Trophoblast cell (in vitro differentiated cells and primary cell): Measurements from ENCODE around the gene ZNF117.
A peak's percentile ranks its signal among the peaks of the same experiment; 100 is the strongest.
"Not testable (repeated sequence)": the region's sequence is repeated elsewhere in the genome, so short reads cannot be mapped to it uniquely, and the experiment has no call there.

Experiments
- DNase-seq, 2 donors: peaks; one replicate each; pipeline ENCODE4 v3.0.0-alpha.2; 2016
- H2AFZ ChIP-seq: 2 replicates; pipeline ENCODE4 v1.6.1; 2013; ENCODE audit warnings: low read length, moderate library complexity, mild to moderate bottlenecking; ENCODE audit not compliant: insufficient read depth, poor library complexity
- H2AK5ac ChIP-seq: 2 replicates; pipeline ENCODE4 v1.6.1; 2013; ENCODE audit warnings: mild to moderate bottlenecking, low read length
- H2BK120ac ChIP-seq: 2 replicates; pipeline ENCODE4 v1.6.1; 2013; ENCODE audit warnings: low read length, mild to moderate bottlenecking, moderate library complexity; ENCODE audit not compliant: insufficient read depth, poor library complexity
- H2BK12ac ChIP-seq: 2 replicates; pipeline ENCODE4 v1.6.1; 2013; ENCODE audit warnings: mild to moderate bottlenecking, low read length, moderate library complexity
- H2BK5ac ChIP-seq: 2 replicates; pipeline ENCODE4 v1.6.1; 2013; ENCODE audit warnings: low read length, low read depth, moderate library complexity, mild to moderate bottlenecking; ENCODE audit not compliant: poor library complexity
- H3K14ac ChIP-seq: 2 replicates; pipeline ENCODE4 v1.6.1; 2013; ENCODE audit warnings: mild to moderate bottlenecking, low read length
- H3K18ac ChIP-seq: 2 replicates; pipeline ENCODE4 v1.6.1; 2013; ENCODE audit warnings: mild to moderate bottlenecking, low read length
- H3K23ac ChIP-seq: 2 replicates; pipeline ENCODE4 v1.6.1; 2013; ENCODE audit warnings: low read length
- H3K27ac ChIP-seq: 2 replicates; pipeline ENCODE4 v1.5.1; 2013; ENCODE audit warnings: low read depth, mild to moderate bottlenecking, inconsistent platforms, low read length, moderate library complexity
- H3K27me3 ChIP-seq: 2 replicates; pipeline ENCODE4 v1.6.1; 2013; ENCODE audit warnings: inconsistent platforms, mild to moderate bottlenecking, low read length, moderate library complexity; ENCODE audit not compliant: insufficient read depth
- H3K36me3 ChIP-seq, 2 experiments: 1 replicate in 1 of 2; 2 replicates in 1 of 2; pipeline ENCODE4 v1.6.1; 2013; ENCODE audit warnings: low read length in 2 of 2, mild to moderate bottlenecking in 2 of 2, moderate library complexity in 1 of 2; ENCODE audit not compliant: insufficient read depth in 2 of 2, control insufficient read depth in 1 of 2
- H3K4ac ChIP-seq: 2 replicates; pipeline ENCODE4 v1.6.1; 2013; ENCODE audit warnings: low read depth, mild to moderate bottlenecking, low read length, moderate library complexity
- H3K4me1 ChIP-seq, 2 experiments: 1 replicate in 1 of 2; 2 replicates in 1 of 2; pipeline ENCODE4 v1.6.1; 2013; ENCODE audit warnings: low read length in 2 of 2, mild to moderate bottlenecking in 2 of 2, moderate library complexity in 1 of 2; ENCODE audit not compliant: insufficient read depth in 2 of 2, control insufficient read depth in 1 of 2
- H3K4me2 ChIP-seq: 2 replicates; pipeline ENCODE4 v1.6.1; 2013; ENCODE audit warnings: inconsistent platforms, mild to moderate bottlenecking, low read length, moderate library complexity
- H3K4me3 ChIP-seq: 2 replicates; pipeline ENCODE4 v1.5.1; 2013; ENCODE audit warnings: mild to moderate bottlenecking, low read depth, low read length, inconsistent platforms
- H3K79me1 ChIP-seq: one replicate; pipeline ENCODE4 v1.6.1; 2013; ENCODE audit warnings: low read length
- H3K79me2 ChIP-seq: 2 replicates; pipeline ENCODE4 v1.6.1; 2013; ENCODE audit warnings: low read length, mild to moderate bottlenecking; ENCODE audit not compliant: control insufficient read depth, insufficient read depth, poor library complexity
- H3K9ac ChIP-seq: 2 replicates; pipeline ENCODE4 v1.6.1; 2013; ENCODE audit warnings: mild to moderate bottlenecking, low read length
- H3K9me3 ChIP-seq: 2 replicates; pipeline ENCODE4 v1.6.1; 2013; ENCODE audit warnings: low read depth, mild to moderate bottlenecking, control low read depth, inconsistent platforms, low read length; ENCODE audit not compliant: insufficient read depth
- H4K12ac ChIP-seq: 2 replicates; pipeline ENCODE4 v1.6.1; 2013; ENCODE audit warnings: low read depth, mild to moderate bottlenecking, low read length, moderate library complexity
- H4K8ac ChIP-seq: 2 replicates; pipeline ENCODE4 v1.6.1; 2013; ENCODE audit warnings: low read depth, mild to moderate bottlenecking, low read length, moderate library complexity
- H4K91ac ChIP-seq: one replicate; pipeline ENCODE4 v1.6.1; 2013; ENCODE audit warnings: low read depth, mild to moderate bottlenecking, low read length, moderate library complexity
- WGBS: extraction: QIAGEN DNeasy Blood & Tissue Kit; methylation state at CpG from one replicate; pipeline ENCODE4 v1.1.7; 2013; ENCODE audit warnings: missing lambda C conversion rate; ENCODE audit not compliant: insufficient read length, insufficient coverage; ENCODE audit errors: extremely low coverage; 5-methylcytosine and 5-hydroxymethylcytosine counted together

ZNF117 gene

GRCh38 chr7:64950673-64951072 lies 40.2 kb downstream of the ZNF117 start:
- H3K4me1 ChIP-seq = peaks cover 21 to 25% of the 10 kb centered on the region in 2 experiments
- WGBS = no CpG with 5 or more reads among the region's 9 CpGs

GRCh38 chr7:64948774-64949173 lies 42.1 kb downstream of the ZNF117 start:
- not testable (repeated sequence) for H2BK120ac ChIP-seq, H2BK12ac ChIP-seq, H2BK5ac ChIP-seq, H4K12ac ChIP-seq, H3K36me3 ChIP-seq, H3K14ac ChIP-seq, H3K4me3 ChIP-seq, H3K79me2 ChIP-seq, H2AK5ac ChIP-seq, H3K9ac ChIP-seq, H3K23ac ChIP-seq, H3K18ac ChIP-seq, H3K27me3 ChIP-seq, H4K91ac ChIP-seq, H4K8ac ChIP-seq, H3K4me2 ChIP-seq, H3K9me3 ChIP-seq, H3K4ac ChIP-seq, H2AFZ ChIP-seq
- Histone ChIP-seq H3K4me1 (peaks cover 30 to 31% of the 10 kb centered on the region in 2 experiments), H3K27ac (peak overlapping the region; percentile 64), H3K79me1 (peaks cover 13% of the 10 kb centered on the region)
- WGBS = no CpG with 5 or more reads among the region's 1 CpG
- peak; percentile 46 to 77 for DNase-seq

More at GRCh38 chr7:64950673-64951072, 40.2 kb downstream of the ZNF117 start:
- H3K36me3 ChIP-seq, H3K27me3 ChIP-seq, H4K91ac ChIP-seq, H2BK12ac ChIP-seq, H4K12ac ChIP-seq, H3K4ac ChIP-seq, H3K9ac ChIP-seq, H3K23ac ChIP-seq, H3K79me1 ChIP-seq, H3K79me2 ChIP-seq, H3K9me3 ChIP-seq, H4K8ac ChIP-seq, H3K4me2 ChIP-seq, H3K14ac ChIP-seq, H3K4me3 ChIP-seq, DNase-seq, H2AFZ ChIP-seq, H3K27ac ChIP-seq, H2BK120ac ChIP-seq, H2AK5ac ChIP-seq, H2BK5ac ChIP-seq, H3K18ac ChIP-seq: not testable (repeated sequence)

GRCh38 chr7:64947252-64948000 lies 43.4 kb downstream of the ZNF117 start:
- peaks cover 30 to 31% of the 10 kb centered on the region in 2 experiments for H3K4me1 ChIP-seq
- H3K9me3 ChIP-seq = peaks cover 3% of the 10 kb centered on the region
- peak overlapping the region; percentile 66 for H3K4me3 ChIP-seq
- peaks cover 0 to 4% of the 10 kb centered on the region in 2 experiments for H3K36me3 ChIP-seq
- H2BK120ac ChIP-seq = peak overlapping the region; percentile 52
- peak overlapping the region; percentile 13 for H2BK12ac ChIP-seq
- H3K79me1 ChIP-seq = peaks cover 13% of the 10 kb centered on the region
- peak overlapping the region; percentile 56 for H4K12ac ChIP-seq
- peak overlapping the region; percentile 84 for H4K91ac ChIP-seq
- no CpG with 5 or more reads among the region's 59 CpGs for WGBS
- H3K4me2 ChIP-seq = peak overlapping the region; percentile 70
- peak overlapping the region; percentile 4 for H3K4ac ChIP-seq
- H3K79me2 ChIP-seq = peaks cover 2% of the 10 kb centered on the region
- peak overlapping the region; percentile 25 for H4K8ac ChIP-seq
- H2AK5ac ChIP-seq = no peak overlapping the region
- H2BK5ac ChIP-seq = no peak overlapping the region
- no peaks in the 10 kb centered on the region for H3K27me3 ChIP-seq
- DNase-seq = no peak
- peak overlapping the region; percentile 16 for H3K18ac ChIP-seq
- H3K27ac ChIP-seq = no peak overlapping the region
- H3K9ac ChIP-seq = no peak overlapping the region
- H2AFZ ChIP-seq = peak overlapping the region; percentile 59
- H3K14ac ChIP-seq = peak overlapping the region; percentile 6
- no peak overlapping the region for H3K23ac ChIP-seq

- DNase-seq = no peak
- H4K12ac ChIP-seq = no peak overlapping the region
- no peak overlapping the region for H2AFZ ChIP-seq
- H3K4me1 ChIP-seq = peaks cover 30 to 31% of the 10 kb centered on the region in 2 experiments
- H3K9me3 ChIP-seq = peaks cover 3% of the 10 kb centered on the region
- peak overlapping the region; percentile 84 for H4K91ac ChIP-seq
- peaks cover 13% of the 10 kb centered on the region for H3K79me1 ChIP-seq
- WGBS = no CpG with 5 or more reads among the region's 5 CpGs
- no peak overlapping the region for H2BK120ac ChIP-seq
- H3K23ac ChIP-seq = no peak overlapping the region
- peaks cover 2% of the 10 kb centered on the region for H3K79me2 ChIP-seq
- no peak overlapping the region for H3K4ac ChIP-seq
- no peak overlapping the region for H4K8ac ChIP-seq
- H3K4me2 ChIP-seq = peak overlapping the region; percentile 70
- no peak overlapping the region for H2BK5ac ChIP-seq
- no peaks in the 10 kb centered on the region for H3K27me3 ChIP-seq
- H3K9ac ChIP-seq = no peak overlapping the region
- H3K14ac ChIP-seq = no peak overlapping the region
- H3K27ac ChIP-seq = no peak overlapping the region
- H2AK5ac ChIP-seq = no peak overlapping the region
- H3K18ac ChIP-seq = no peak overlapping the region
- peaks cover 0 to 4% of the 10 kb centered on the region in 2 experiments for H3K36me3 ChIP-seq
- no peak overlapping the region for H3K4me3 ChIP-seq
- no peak overlapping the region for H2BK12ac ChIP-seq
Measured at GRCh38 chr7:64946772-64947171, 44.1 kb downstream of the ZNF117 start.
